H1 (cell line): ENCODE data around the gene SBNO2. TPM values are rescaled to one million over a fixed set of nuclear protein-coding genes. Genes with fewer than 3 reads are reported as not detected.

ENCODE experiments used
- SIN3A ChIP-seq, 2 experiments: IDR thresholded peaks in 1 of 2; conservative IDR thresholded peaks in 1 of 2; 2 replicates each; pipeline ENCODE4 v1.6.1; 2011 to 2012; ENCODE audit warnings: low read length in 2 of 2, improper control_type of control experiment in 1 of 2, low read depth in 1 of 2, mild to moderate bottlenecking in 1 of 2
- polyA plus RNA-seq, 7 experiments: library from polyadenylated mRNA; depleted of rRNA in 3 of 7; stranded (reverse) in 5 of 7; unstranded in 2 of 7; fragments of >200 nt in 5 of 7; fragments of 200-250 nt in 2 of 7; gene quantifications; 1 replicate in 5 of 7; 2 replicates in 1 of 7; 4 replicates in 1 of 7; pipeline versions ENCODE4 v1.2.1 to v1.2.3, GENCODE V29; 2011 to 2013; ENCODE audit warnings: missing spikeins in 2 of 7, mixed read lengths in 2 of 7
- total RNA-seq: library from RNA; stranded (reverse); fragmentation: NEBNext Ultra II Directional; extraction: Animal tissue kit (Norgen Biotek cat#: 25700); gene quantifications from 2 replicates; pipeline ENCODE4 v1.2.1, GENCODE V29; 2021

Gene SBNO2
- total and polyA plus RNA-seq, 2 of the 8 experiments (the other 6 are each of a cell fraction or from before 2014, with no cell fraction given): 12.2 to 31.4 TPM

DNA sequence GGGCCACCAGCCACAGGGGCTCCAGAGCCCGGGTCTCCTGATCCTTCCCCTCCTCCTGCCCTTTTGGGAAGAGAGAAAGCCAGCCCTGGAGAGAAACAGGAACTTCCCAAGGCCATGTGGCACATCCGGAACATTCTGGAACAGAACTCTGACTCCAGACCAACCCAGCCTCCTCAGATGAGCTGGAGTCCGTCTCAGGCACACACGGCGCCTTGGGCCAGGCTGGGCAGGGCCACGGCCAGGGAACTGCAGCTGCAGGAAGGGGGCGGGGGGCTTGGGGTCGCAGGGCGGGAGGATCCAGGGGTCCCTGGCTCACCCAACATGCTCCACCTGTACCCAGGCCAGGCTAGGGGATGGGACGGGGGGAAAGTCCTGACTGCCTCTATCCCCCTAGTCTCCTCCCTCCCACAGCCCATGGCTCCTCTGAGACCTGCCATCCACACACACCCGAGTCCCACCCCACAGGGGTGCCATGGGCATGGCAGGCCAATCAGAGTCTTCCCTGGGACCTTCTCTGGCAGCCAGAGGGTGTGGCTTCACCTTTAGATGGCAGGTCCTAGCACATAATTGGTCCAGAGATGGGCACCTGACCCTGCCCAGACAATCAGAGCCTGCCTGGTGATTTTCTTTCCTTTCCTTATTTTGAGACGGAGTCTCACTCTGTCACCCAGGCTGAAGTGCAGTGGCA is 22.9 kb downstream of the SBNO2 start (continued):
- no peak for TF ChIP-seq SIN3A (conservative IDR thresholded peaks at IDR 0.05 in 1 of 2, IDR thresholded peaks at IDR 0.05 in 1 of 2; ENCODE audit: low read depth in 1 of 2, low read length in 2 of 2)
